Body of pancreas (tissue), 4 donors: Measurements from ENCODE around the gene CDKL5.
"Not testable (repeated sequence)": the region's sequence is repeated elsewhere in the genome, so short reads cannot be mapped to it uniquely, and the experiment has no call there.

Source experiments
- CTCF ChIP-seq, 7 experiments: fragments of 450-650 bp in 4 of 7; fragments of 200-600 bp in 3 of 7; sonication (generic) in 3 of 7; IDR thresholded peaks; one replicate each; pipeline ENCODE4 v1.5.1; 2016 to 2019; ENCODE audit warnings: antibody characterized with exemption in 7 of 7
- POLR2A ChIP-seq, 3 donors: fragments of 450-650 bp; IDR thresholded peaks; one replicate each; pipeline ENCODE4 v1.6.1; 2016; ENCODE audit warnings: antibody characterized with exemption in 3 of 3, mild to moderate bottlenecking in 2 of 3

GRCh38 chrX:18589292-18589691, 163.9 kb downstream of the CDKL5 start:
- not testable (repeated sequence) for TF ChIP-seq CTCF, POLR2A (IDR thresholded peaks at IDR 0.05)
